Measurements from ENCODE around the gene SYNDIG1. TPM values are rescaled to one million over a fixed set of nuclear protein-coding genes. Genes with fewer than 3 reads are reported as not detected.

Gene SYNDIG1
- total RNA-seq, 2 experiments from 2014 or later: not detected

- H3K9me3 ChIP-seq (ENCODE audit: control insufficient read depth in 1 of 2, insufficient read depth in 1 of 2, low read length in 2 of 2): peaks cover 0 to 1% of the 10 kb centered on the region in 2 experiments
- TF ChIP-seq CTCF (IDR thresholded peaks at IDR 0.05): no peak
- no peaks in the 10 kb centered on the region for H3K36me3 ChIP-seq (ENCODE audit: insufficient read depth, low read length)
- Mint-ChIP-seq H3K9me3 (no peaks in the 10 kb centered on the region), H3K4me1 (ENCODE audit: low read depth) (peaks cover 2% of the 10 kb centered on the region), H3K4me3 (no peak overlapping the region), H3K27ac (no peak overlapping the region), H3K27me3 (no peaks in the 10 kb centered on the region), H3K36me3 (ENCODE audit: low read depth) (no peaks in the 10 kb centered on the region)
- ChIA-PET POLR2A (no interaction called here), CTCF (no interaction called here)
- no peak overlapping the region for H3K27ac ChIP-seq (ENCODE audit: low read depth in 1 of 2, low read length in 2 of 2)
- H3K4me3 ChIP-seq (ENCODE audit: low read length): no peak overlapping the region
- no peak for DNase-seq
- intact Hi-C loops (cut with DNase I, micrococcal nuclease): no loop called here
- H3K4me1 ChIP-seq (ENCODE audit: insufficient read depth, low read length): no peaks in the 10 kb centered on the region
- H3K27me3 ChIP-seq (ENCODE audit: control insufficient read depth in 1 of 2, insufficient read depth in 2 of 2, low read length in 2 of 2): no peaks in the 10 kb centered on the region
- no peak for ATAC-seq (ENCODE audit: poor library complexity)
Observed at GRCh38 chr20:24651171-24651975, 181.9 kb downstream of the SYNDIG1 start.

GRCh38 chr20:24651976-24652345 is 182.5 kb downstream of the SYNDIG1 start:
- POLR2A ChIA-PET: no interaction called here

GRCh38 chr20:24653306-24653705 is 183.9 kb downstream of the SYNDIG1 start:
- Mint-ChIP-seq H3K36me3 (ENCODE audit: low read depth) (no peaks in the 10 kb centered on the region), H3K9me3 (no peaks in the 10 kb centered on the region), H3K4me1 (ENCODE audit: low read depth) (no peaks in the 10 kb centered on the region), H3K27ac (no peak overlapping the region), H3K27me3 (no peaks in the 10 kb centered on the region), H3K4me3 (no peak overlapping the region)
- Histone ChIP-seq H3K36me3 (ENCODE audit: insufficient read depth, low read length) (no peaks in the 10 kb centered on the region), H3K4me3 (ENCODE audit: low read length) (no peak overlapping the region), H3K27me3 (ENCODE audit: control insufficient read depth in 1 of 2, insufficient read depth in 2 of 2, low read length in 2 of 2) (no peaks in the 10 kb centered on the region), H3K4me1 (ENCODE audit: insufficient read depth, low read length) (no peaks in the 10 kb centered on the region), H3K27ac (ENCODE audit: low read depth in 1 of 2, low read length in 2 of 2) (no peak overlapping the region), H3K9me3 (ENCODE audit: control insufficient read depth in 1 of 2, insufficient read depth in 1 of 2, low read length in 2 of 2) (peaks cover 0 to 4% of the 10 kb centered on the region in 2 experiments)
- ATAC-seq (ENCODE audit: poor library complexity) (no peak), DNase-seq (no peak)
- ChIA-PET CTCF (no interaction called here), POLR2A (no interaction called here)
- intact Hi-C loops (cut with DNase I, micrococcal nuclease): no loop called here
- TF ChIP-seq CTCF (IDR thresholded peaks at IDR 0.05): no peak

More at GRCh38 chr20:24651976-24652345, 182.5 kb downstream of the SYNDIG1 start:
- no peak for TF ChIP-seq CTCF (IDR thresholded peaks at IDR 0.05)
- peaks cover 0 to 4% of the 10 kb centered on the region in 2 experiments for H3K9me3 ChIP-seq (ENCODE audit: control insufficient read depth in 1 of 2, insufficient read depth in 1 of 2, low read length in 2 of 2)
- H3K4me3 Mint-ChIP-seq: no peak overlapping the region
- H3K4me3 ChIP-seq (ENCODE audit: low read length): no peak overlapping the region
- no peaks in the 10 kb centered on the region for H3K4me1 Mint-ChIP-seq (ENCODE audit: low read depth)
- H3K27ac ChIP-seq (ENCODE audit: low read depth in 1 of 2, low read length in 2 of 2): no peak overlapping the region
- DNase-seq (no peak), ATAC-seq (ENCODE audit: poor library complexity) (no peak)
- H3K27me3 ChIP-seq (ENCODE audit: control insufficient read depth in 1 of 2, insufficient read depth in 2 of 2, low read length in 2 of 2): no peaks in the 10 kb centered on the region
- CTCF ChIA-PET: no interaction called here
- no peak overlapping the region for H3K27ac Mint-ChIP-seq
- H3K27me3 Mint-ChIP-seq: no peaks in the 10 kb centered on the region
- H3K4me1 ChIP-seq (ENCODE audit: insufficient read depth, low read length): no peaks in the 10 kb centered on the region
- H3K36me3 ChIP-seq (ENCODE audit: insufficient read depth, low read length): no peaks in the 10 kb centered on the region
- intact Hi-C loops (cut with DNase I, micrococcal nuclease): no loop called here
- no peaks in the 10 kb centered on the region for H3K9me3 Mint-ChIP-seq
- no peaks in the 10 kb centered on the region for H3K36me3 Mint-ChIP-seq (ENCODE audit: low read depth)
